Stimulated activated CD8-positive, alpha-beta memory T cell treated with anti-CD3 and anti-CD28 coated beads, Interleukin-7, amount 100 ng/mL, for 1 hour (primary cell): Measurements from ENCODE around the gene CD5L.

ENCODE experiments used
- DNase-seq, 2 donors: peaks; one replicate each; pipeline ENCODE4 v3.0.0-alpha.2; 2020; ENCODE audit warnings: low read depth in 2 of 2

The CD5L gene

DNA sequence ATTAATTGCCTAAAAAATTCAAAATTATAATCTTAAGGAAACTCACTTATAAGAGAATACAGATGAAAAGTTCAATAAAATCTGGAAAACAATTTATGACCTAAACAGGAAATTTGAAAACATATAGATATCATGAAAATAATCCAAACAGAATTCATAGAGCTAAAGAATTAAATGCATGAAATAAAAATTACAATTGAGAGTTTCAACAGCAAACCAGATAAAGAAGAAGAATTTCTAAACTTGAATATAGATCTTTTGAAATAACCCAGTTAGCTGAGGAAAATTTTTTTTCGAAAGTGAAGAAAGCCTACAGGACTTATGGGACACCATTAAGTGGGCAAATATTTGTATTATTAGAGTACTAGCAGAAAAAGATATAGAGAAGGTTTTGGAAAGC lies 28.3 kb downstream of the CD5L start:
- DNase-seq: no peak

GRCh38 chr1:157806431-157807149 lies 35.0 kb downstream of the CD5L start:
- no peak for DNase-seq

DNA sequence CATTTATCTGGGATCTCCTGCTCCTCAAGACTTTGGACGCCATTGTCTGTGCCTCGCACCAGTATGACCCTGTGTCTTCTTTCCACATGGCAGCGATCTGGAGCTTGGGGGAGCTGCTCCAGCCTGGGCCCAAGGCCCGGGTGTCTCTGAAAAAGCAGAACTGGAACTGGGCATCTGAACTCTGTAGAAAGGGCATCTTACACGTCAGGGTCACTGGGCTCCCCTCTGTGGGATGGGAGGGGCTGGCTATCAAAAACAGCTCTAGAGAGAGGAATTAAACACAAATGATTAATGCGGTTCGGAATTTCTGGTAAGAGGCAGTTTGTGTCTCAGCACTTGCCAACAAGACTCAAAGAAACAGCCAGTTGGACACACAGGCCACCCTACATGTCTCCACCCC lies 37.8 kb downstream of the CD5L start:
- no peak for DNase-seq

GRCh38 chr1:157799996-157800395 lies 41.6 kb downstream of the CD5L start:
- no peak for DNase-seq

DNA sequence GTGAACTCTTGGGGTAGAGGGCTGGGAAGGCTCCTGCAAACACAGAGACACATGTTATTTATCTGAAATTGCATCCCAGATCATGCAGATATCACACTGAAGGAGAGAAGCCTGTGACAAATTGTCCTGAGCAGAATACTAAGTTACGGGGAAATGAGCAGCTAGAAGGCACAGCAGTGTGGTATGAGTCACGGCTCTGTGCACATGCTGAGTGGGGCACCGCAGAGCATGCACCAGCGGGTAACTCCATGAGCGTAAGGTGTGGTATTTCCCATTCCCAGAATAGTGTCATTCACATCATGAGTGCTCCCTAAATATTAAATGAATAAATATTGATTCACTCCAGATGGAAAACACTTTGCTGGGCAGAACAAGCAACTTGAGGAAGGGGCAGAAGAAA lies 43.4 kb downstream of the CD5L start:
- no peak for DNase-seq

GRCh38 chr1:157785248-157785647 lies 56.4 kb downstream of the CD5L start:
- no peak for DNase-seq

GRCh38 chr1:157784801-157785200 lies 56.8 kb downstream of the CD5L start:
- DNase-seq: no peak

- DNase-seq: no peak
These were observed 58.7 kb downstream of the CD5L start for GRCh38 chr1:157782931-157783330.

- no peak for DNase-seq
These were observed 60.6 kb downstream of the CD5L start for GRCh38 chr1:157781048-157781447.
